ENCODE results near the gene KLB.

GRCh38 chr4:39451423-39452023, 44.8 kb downstream of the KLB start:
- TF ChIP-seq CTCF (conservative IDR thresholded peaks at IDR 0.05; ENCODE audit: low read depth in 2 of 2) (no peak), EZH2phosphoT487 (IDR thresholded peaks at IDR 0.05; ENCODE audit: unreplicated experiment) (no peak), POLR2AphosphoS5 (IDR thresholded peaks at IDR 0.05; ENCODE audit: low read depth) (no peak; the same call in 1 of the 2 replicates)
